ENCODE measurements around the gene LRP1. TPM values are rescaled to one million over a fixed set of nuclear protein-coding genes. Genes with fewer than 3 reads are reported as not detected.

Gene LRP1
- total RNA-seq, 1 donor from 2014 or later: 0.95 TPM

DNA sequence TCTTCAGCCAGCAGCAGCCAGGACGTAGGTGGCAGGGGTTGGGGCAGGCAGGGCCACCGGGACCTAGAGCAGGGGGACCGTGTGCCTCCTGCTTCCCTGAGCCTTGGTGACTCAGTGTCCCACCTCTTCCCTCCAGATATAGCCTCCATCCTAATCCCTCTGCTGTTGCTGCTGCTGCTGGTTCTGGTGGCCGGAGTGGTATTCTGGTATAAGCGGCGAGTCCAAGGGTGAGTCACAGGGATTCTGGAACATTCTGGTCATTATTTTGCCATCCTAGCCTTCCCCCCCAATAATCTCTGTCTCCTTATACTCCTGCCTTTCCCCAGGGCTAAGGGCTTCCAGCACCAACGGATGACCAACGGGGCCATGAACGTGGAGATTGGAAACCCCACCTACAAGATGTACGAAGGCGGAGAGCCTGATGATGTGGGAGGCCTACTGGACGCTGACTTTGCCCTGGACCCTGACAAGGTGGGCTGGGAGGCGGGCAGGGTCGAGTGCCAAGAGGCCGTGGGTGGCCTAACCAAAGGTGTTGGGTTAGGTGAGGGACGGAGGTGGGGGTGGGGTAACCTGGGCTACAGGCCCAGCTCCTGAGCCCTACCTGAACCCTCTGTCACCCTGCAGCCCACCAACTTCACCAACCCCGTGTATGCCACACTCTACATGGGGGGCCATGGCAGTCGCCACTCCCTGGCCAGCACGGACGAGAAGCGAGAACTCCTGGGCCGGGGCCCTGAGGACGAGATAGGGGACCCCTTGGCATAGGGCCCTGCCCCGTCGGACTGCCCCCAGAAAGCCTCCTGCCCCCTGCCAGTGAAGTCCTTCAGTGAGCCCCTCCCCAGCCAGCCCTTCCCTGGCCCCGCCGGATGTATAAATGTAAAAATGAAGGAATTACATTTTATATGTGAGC, 83.8 kb downstream of the LRP1 start:
- intact Hi-C loops (cut with micrococcal nuclease): no loop called here

DNA sequence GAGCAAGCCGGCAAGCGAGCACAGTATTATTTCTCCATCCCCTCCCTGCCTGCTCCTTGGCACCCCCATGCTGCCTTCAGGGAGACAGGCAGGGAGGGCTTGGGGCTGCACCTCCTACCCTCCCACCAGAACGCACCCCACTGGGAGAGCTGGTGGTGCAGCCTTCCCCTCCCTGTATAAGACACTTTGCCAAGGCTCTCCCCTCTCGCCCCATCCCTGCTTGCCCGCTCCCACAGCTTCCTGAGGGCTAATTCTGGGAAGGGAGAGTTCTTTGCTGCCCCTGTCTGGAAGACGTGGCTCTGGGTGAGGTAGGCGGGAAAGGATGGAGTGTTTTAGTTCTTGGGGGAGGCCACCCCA, 84.4 kb downstream of the LRP1 start:
- H3K9me3 Mint-ChIP-seq: no peaks in the 10 kb centered on the region
- ChIA-PET POLR2A (interaction anchor here (0.8 to 8.9 kb wide), 6 partner anchors 18 to 268 kb away, joined by 3 to 175 read pairs (median 11); partner anchors contain the start of genes SHMT2 and STAT6), CTCF (interaction anchor here (0.8 to 8.8 kb wide), 9 partner anchors 9 to 240 kb away, joined by 3 to 390 read pairs (median 5); partner anchors contain the start of gene SHMT2)
- H3K27ac Mint-ChIP-seq: no peak overlapping the region
- no peaks in the 10 kb centered on the region for H3K36me3 Mint-ChIP-seq (ENCODE audit: low read depth)
- peaks cover 39% of the 10 kb centered on the region for H3K4me1 Mint-ChIP-seq
- DNase-seq: no peak
- peaks cover 13% of the 10 kb centered on the region for H3K27me3 Mint-ChIP-seq
- TF ChIP-seq, protein P1, sequence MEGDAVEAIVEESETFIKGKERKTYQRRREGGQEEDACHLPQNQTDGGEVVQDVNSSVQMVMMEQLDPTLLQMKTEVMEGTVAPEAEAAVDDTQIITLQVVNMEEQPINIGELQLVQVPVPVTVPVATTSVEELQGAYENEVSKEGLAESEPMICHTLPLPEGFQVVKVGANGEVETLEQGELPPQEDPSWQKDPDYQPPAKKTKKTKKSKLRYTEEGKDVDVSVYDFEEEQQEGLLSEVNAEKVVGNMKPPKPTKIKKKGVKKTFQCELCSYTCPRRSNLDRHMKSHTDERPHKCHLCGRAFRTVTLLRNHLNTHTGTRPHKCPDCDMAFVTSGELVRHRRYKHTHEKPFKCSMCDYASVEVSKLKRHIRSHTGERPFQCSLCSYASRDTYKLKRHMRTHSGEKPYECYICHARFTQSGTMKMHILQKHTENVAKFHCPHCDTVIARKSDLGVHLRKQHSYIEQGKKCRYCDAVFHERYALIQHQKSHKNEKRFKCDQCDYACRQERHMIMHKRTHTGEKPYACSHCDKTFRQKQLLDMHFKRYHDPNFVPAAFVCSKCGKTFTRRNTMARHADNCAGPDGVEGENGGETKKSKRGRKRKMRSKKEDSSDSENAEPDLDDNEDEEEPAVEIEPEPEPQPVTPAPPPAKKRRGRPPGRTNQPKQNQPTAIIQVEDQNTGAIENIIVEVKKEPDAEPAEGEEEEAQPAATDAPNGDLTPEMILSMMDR (IDR thresholded peaks at IDR 0.05): no peak
- intact Hi-C loops (cut with micrococcal nuclease): loop anchor here (1.0 kb wide), 2 partner anchors 27 to 31 kb away; no protein-coding TSS in a partner anchor
- ATAC-seq (ENCODE audit: low read depth): no peak
- H3K4me3 Mint-ChIP-seq: no peak overlapping the region

More for the DNA sequence above, 83.8 kb downstream of the LRP1 start:
- ChIA-PET CTCF (interaction anchor here (2.0 to 8.8 kb wide), 2 partner anchors 24 to 241 kb away, joined by 5 to 390 read pairs; partner anchors contain the start of gene SHMT2), POLR2A (interaction anchor here (8.9 kb wide), 1 partner anchor 27 kb away, joined by 175 read pairs; a partner anchor contains a TSS)
- H3K36me3 Mint-ChIP-seq (ENCODE audit: low read depth): no peaks in the 10 kb centered on the region
- ATAC-seq (ENCODE audit: low read depth) (no peak), DNase-seq (no peak)
- no peak overlapping the region for H3K27ac Mint-ChIP-seq
- no peaks in the 10 kb centered on the region for H3K9me3 Mint-ChIP-seq
- peaks cover 10% of the 10 kb centered on the region for H3K27me3 Mint-ChIP-seq
- TF ChIP-seq, protein P1 (IDR thresholded peaks at IDR 0.05): no peak
- H3K4me1 Mint-ChIP-seq: peaks cover 33% of the 10 kb centered on the region
- H3K4me3 Mint-ChIP-seq: no peak overlapping the region

DNA sequence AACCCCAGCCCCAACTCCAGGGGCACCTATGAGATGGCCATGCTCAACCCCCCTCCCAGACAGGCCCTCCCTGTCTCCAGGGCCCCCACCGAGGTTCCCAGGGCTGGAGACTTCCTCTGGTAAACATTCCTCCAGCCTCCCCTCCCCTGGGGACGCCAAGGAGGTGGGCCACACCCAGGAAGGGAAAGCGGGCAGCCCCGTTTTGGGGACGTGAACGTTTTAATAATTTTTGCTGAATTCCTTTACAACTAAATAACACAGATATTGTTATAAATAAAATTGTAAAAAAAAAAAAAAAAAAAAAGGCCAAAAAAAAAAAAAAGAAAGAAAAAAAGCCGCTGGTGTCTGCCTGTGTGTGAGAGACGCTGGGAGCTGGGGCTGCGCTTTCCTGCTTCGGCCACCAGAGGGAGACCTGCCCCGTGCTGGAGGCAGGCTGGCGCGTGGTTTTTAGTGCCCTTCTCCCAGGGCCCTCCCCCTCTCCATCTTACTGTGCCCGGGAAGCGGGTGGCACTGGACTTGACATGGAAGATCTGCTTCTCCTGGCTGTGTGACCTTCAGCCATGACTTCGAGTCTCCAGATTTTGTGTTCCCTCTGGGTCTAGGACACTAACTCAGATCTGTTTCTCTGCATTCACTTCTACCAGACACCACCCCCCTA, 84.9 kb downstream of the LRP1 start:
- intact Hi-C loops (cut with micrococcal nuclease): loop anchor here (1.0 kb wide), 2 partner anchors 26 to 30 kb away; no protein-coding TSS in a partner anchor
- Mint-ChIP-seq H3K27me3 (peaks cover 13% of the 10 kb centered on the region), H3K4me3 (peak overlapping the region; percentile 13), H3K4me1 (peaks cover 44% of the 10 kb centered on the region), H3K27ac (peak overlapping the region; percentile 47), H3K9me3 (no peaks in the 10 kb centered on the region), H3K36me3 (ENCODE audit: low read depth) (no peaks in the 10 kb centered on the region)
- DNase-seq (peak; percentile 75), ATAC-seq (ENCODE audit: low read depth) (peak; percentile 49)
- ChIA-PET POLR2A (interaction anchor here (0.6 to 8.9 kb wide), 8 partner anchors 17 to 267 kb away, joined by 3 to 175 read pairs (median 6); partner anchors contain the start of genes SHMT2 and STAT6), CTCF (interaction anchor here (0.8 to 8.8 kb wide), 11 partner anchors 8 to 239 kb away, joined by 3 to 390 read pairs (median 4); partner anchors contain the start of gene SHMT2)
- TF ChIP-seq, protein P1 (IDR thresholded peaks at IDR 0.05): peak; percentile 30

DNA sequence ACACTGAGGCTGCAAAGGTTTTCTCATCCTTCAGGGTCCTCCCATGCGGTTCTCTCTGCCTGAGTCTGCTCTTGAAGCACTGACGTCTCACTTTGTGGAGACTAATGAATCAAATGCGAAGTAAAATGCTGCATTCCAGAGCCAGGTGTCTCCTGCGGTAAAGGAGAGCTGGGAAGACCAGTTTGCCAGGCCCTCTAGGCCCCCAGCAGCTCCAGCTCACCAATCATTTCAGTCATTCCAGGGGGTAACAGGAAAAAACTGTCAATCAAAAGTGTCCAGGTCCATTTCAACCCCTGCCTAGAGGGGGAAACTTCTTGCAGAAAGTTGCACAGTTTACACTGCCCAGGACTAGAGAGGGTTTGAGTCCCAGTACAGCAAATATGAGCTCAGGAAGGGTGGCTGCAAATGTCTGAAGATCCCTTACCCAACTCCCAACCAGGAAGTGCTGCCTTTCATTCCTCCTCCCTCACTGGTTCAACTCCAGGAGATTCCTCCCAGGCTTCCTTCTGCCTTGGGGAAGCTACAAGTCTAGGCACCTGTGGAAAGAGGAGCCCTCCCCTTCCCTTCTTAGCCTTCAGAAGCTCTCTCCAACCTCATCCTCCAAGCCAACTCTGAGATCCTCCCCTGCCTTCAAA, 85.6 kb downstream of the LRP1 start:
- peaks cover 51% of the 10 kb centered on the region for H3K4me1 Mint-ChIP-seq
- peaks cover 19% of the 10 kb centered on the region for H3K27me3 Mint-ChIP-seq
- no peaks in the 10 kb centered on the region for H3K9me3 Mint-ChIP-seq

More for the DNA sequence above, 85.6 kb downstream of the LRP1 start:
- no peaks in the 10 kb centered on the region for H3K36me3 Mint-ChIP-seq (ENCODE audit: low read depth)
- ChIA-PET CTCF (interaction anchor here (0.7 to 8.8 kb wide), 15 partner anchors 8 to 239 kb away, joined by 3 to 390 read pairs (median 4); partner anchors contain the start of gene SHMT2), POLR2A (interaction anchor here (0.6 to 8.9 kb wide), 10 partner anchors 13 to 267 kb away, joined by 3 to 175 read pairs (median 4); partner anchors contain the start of genes SHMT2 and STAT6)
- DNase-seq (no peak), ATAC-seq (ENCODE audit: low read depth) (no peak)
- intact Hi-C loops (cut with micrococcal nuclease): loop anchor here (1.0 to 2.0 kb wide), 3 partner anchors 25 to 249 kb away; no protein-coding TSS in a partner anchor
- TF ChIP-seq, protein P1 (IDR thresholded peaks at IDR 0.05): no peak
- peak overlapping the region; percentile 35 for H3K27ac Mint-ChIP-seq
- peak overlapping the region; percentile 50 for H3K4me3 Mint-ChIP-seq
